Endodermal cell (in vitro differentiated cells): ENCODE measurements around the gene STYXL2. TPM values are rescaled to one million over a fixed set of nuclear protein-coding genes. Genes with fewer than 3 reads are reported as not detected.

ENCODE experiments used
- DNase-seq: peaks from one replicate; pipeline ENCODE4 v3.0.0-alpha.2; 2017
- H3K27ac ChIP-seq: 2 replicates; pipeline ENCODE4 v1.5.1; 2013; ENCODE audit warnings: mild to moderate bottlenecking, low read depth, low read length, moderate library complexity
- H3K27me3 ChIP-seq: 2 replicates; pipeline ENCODE4 v1.6.1; 2013; ENCODE audit warnings: mild to moderate bottlenecking, low read length, moderate library complexity; ENCODE audit not compliant: insufficient read depth, control insufficient read depth, poor library complexity, severe bottlenecking
- H3K36me3 ChIP-seq: 2 replicates; pipeline ENCODE4 v1.7.0; 2013; ENCODE audit warnings: mild to moderate bottlenecking, low read length, moderate library complexity; ENCODE audit not compliant: control insufficient read depth, insufficient read depth
- H3K4me1 ChIP-seq: one replicate; pipeline ENCODE4 v1.7.0; 2013; ENCODE audit warnings: low read length; ENCODE audit not compliant: control insufficient read depth, insufficient read depth
- H3K4me3 ChIP-seq: 2 replicates; pipeline ENCODE4 v1.5.1; 2013; ENCODE audit warnings: mild to moderate bottlenecking, low read length, moderate library complexity
- H3K9ac ChIP-seq: 2 replicates; pipeline ENCODE4 v1.6.1; 2013; ENCODE audit warnings: mild to moderate bottlenecking, low read length, moderate library complexity; ENCODE audit not compliant: poor library complexity, severe bottlenecking; ENCODE audit errors: extremely low read depth
- H3K9me3 ChIP-seq: 2 replicates; pipeline ENCODE4 v1.6.1; 2013; ENCODE audit warnings: mild to moderate bottlenecking, low read length, moderate library complexity; ENCODE audit not compliant: control insufficient read depth
- H3K27ac Mint-ChIP-seq: 2 replicates; pipeline ENCODE4 v1.8.0; 2020; ENCODE audit warnings: mixed read lengths
- H3K27me3 Mint-ChIP-seq: 2 replicates; pipeline ENCODE4 v1.8.0; 2021; ENCODE audit warnings: mild to moderate bottlenecking, mixed read lengths; ENCODE audit not compliant: insufficient read depth
- H3K36me3 Mint-ChIP-seq: 2 replicates; pipeline ENCODE4 v1.8.0; 2020; ENCODE audit warnings: low read depth, mixed read lengths
- H3K4me1 Mint-ChIP-seq: 2 replicates; pipeline ENCODE4 v1.8.0; 2020; ENCODE audit warnings: mixed read lengths
- H3K4me3 Mint-ChIP-seq: 2 replicates; pipeline ENCODE4 v1.8.0; 2020; ENCODE audit warnings: mild to moderate bottlenecking, moderate library complexity, mixed read lengths
- H3K9me3 Mint-ChIP-seq: 2 replicates; pipeline ENCODE4 v1.8.0; 2020; ENCODE audit warnings: mild to moderate bottlenecking, mixed read lengths
- CTCF ChIP-seq: fragments of 200-600 bp; sonication (generic); conservative IDR thresholded peaks from 2 replicates; pipeline ENCODE4 v1.5.0; 2021; ENCODE audit warnings: antibody characterized with exemption, mild to moderate bottlenecking
- WGBS, 2 experiments: methylation state at CpG; one replicate each; pipeline versions ENCODE4 v1.1.5 to v1.1.7; 2013; ENCODE audit warnings: missing lambda C conversion rate in 2 of 2, mixed read lengths in 1 of 2; ENCODE audit not compliant: insufficient coverage in 1 of 2, insufficient read length in 1 of 2; 5-methylcytosine and 5-hydroxymethylcytosine counted together
- total RNA-seq, 2 donors: library from RNA; stranded (reverse); fragmentation: NEBNext Ultra II Directional in 1 of 2; extraction: Animal tissue kit (Norgen Biotek cat#: 25700) in 1 of 2; gene quantifications; 2 replicates in 1 of 2; 3 replicates in 1 of 2; pipeline ENCODE4 v1.2.1, GENCODE V29; 2021

Gene STYXL2
- total RNA-seq, 2 donors from 2014 or later, result 0.99 to 5.2 TPM

GRCh38 chr1:167110586-167110985 is 16.7 kb downstream of the STYXL2 start:
- peaks cover 50% of the 10 kb centered on the region for H3K4me1 Mint-ChIP-seq
- WGBS, 2 experiments, result 87 to 100% methylated on average over 3 of the region's 3 CpGs
- no peaks in the 10 kb centered on the region for H3K9me3 Mint-ChIP-seq
- Histone ChIP-seq H3K9ac (no peak overlapping the region), H3K4me3 (no peak overlapping the region), H3K27ac (no peak overlapping the region), H3K9me3 (peaks cover 6% of the 10 kb centered on the region), H3K27me3 (no peaks in the 10 kb centered on the region), H3K36me3 (no peaks in the 10 kb centered on the region), H3K4me1 (peaks cover 10% of the 10 kb centered on the region)
- no peak overlapping the region for H3K27ac Mint-ChIP-seq
- peaks cover 2% of the 10 kb centered on the region for H3K27me3 Mint-ChIP-seq
- no peak for DNase-seq
- H3K4me3 Mint-ChIP-seq, result no peak overlapping the region
- no peaks in the 10 kb centered on the region for H3K36me3 Mint-ChIP-seq
- TF ChIP-seq CTCF, result no peak

DNA sequence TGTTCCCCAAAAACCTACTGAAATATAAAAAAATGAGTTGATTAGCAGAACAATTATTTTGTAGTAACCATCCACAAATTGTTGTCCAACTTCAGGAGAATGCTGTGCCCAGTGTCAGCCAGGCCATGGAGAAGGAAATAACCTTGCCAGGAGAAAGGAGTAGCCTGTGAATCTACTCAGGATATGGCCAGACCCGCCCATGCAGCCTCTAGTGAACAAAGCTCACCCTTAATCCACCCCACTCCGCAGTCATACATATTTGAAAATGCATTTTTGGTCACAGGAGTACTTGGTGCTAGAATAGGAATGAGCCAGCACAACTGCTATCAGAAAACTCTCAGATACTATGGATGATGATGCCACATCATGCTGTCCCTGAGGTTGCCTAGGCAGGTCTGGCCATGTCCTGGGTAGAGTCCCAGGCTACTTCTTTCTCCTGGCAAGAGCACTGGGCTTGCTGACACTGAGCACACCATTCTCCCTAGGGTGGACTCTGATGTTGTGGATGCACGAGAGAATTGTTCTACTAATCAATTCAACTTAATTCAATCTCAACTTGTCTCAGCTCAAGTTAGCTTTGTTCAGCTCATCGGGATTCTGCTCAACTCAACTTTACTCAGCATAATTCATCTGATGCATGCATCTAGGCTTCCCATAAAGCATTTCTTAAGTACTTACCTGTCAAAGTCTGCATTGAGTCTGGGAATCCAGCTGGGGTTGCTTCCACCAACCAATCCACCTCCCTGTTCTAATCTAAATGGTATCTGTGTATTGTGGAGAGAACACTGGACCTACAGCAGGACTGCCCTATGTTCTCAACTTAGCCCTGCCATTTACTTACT is 18.2 kb downstream of the STYXL2 start:
- peaks cover 2% of the 10 kb centered on the region for H3K27me3 Mint-ChIP-seq
- no peak overlapping the region for H3K27ac Mint-ChIP-seq
- Histone ChIP-seq H3K9ac (no peak overlapping the region), H3K4me1 (peaks cover 7% of the 10 kb centered on the region), H3K4me3 (no peak overlapping the region), H3K36me3 (no peaks in the 10 kb centered on the region), H3K27ac (no peak overlapping the region), H3K9me3 (peaks cover 6% of the 10 kb centered on the region), H3K27me3 (no peaks in the 10 kb centered on the region)
- peaks cover 41% of the 10 kb centered on the region for H3K4me1 Mint-ChIP-seq
- 92 to 100% methylated on average over 1 to 4 of the region's 4 CpGs for WGBS, 2 experiments
- no peak for TF ChIP-seq CTCF
- H3K4me3 Mint-ChIP-seq, result no peak overlapping the region
- no peaks in the 10 kb centered on the region for H3K36me3 Mint-ChIP-seq
- DNase-seq, result no peak
- H3K9me3 Mint-ChIP-seq, result no peaks in the 10 kb centered on the region

DNA sequence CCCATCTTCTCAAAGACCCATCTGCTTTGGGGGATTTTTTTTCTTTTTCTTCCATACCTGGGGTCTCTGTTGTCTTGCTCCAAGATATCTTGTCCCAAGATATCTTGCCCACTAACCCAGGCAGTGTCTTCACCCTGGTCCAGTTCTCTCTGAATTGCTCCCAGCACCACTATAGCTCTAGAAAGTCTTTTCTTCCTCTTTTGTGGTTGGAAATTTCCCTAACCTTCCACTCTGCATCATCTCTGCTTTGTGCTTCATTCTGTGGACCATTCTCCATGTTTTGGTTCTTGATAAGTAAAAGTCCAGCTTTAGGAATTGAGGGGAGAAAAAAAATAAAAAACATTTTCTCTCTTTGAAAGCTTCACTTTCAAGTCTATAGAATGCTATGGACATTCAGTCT is 20.9 kb downstream of the STYXL2 start:
- Mint-ChIP-seq H3K36me3 (no peaks in the 10 kb centered on the region), H3K9me3 (no peaks in the 10 kb centered on the region), H3K27me3 (peaks cover 2% of the 10 kb centered on the region), H3K27ac (no peak overlapping the region), H3K4me3 (no peak overlapping the region), H3K4me1 (peaks cover 36% of the 10 kb centered on the region)
- H3K9me3 ChIP-seq, result peaks cover 6% of the 10 kb centered on the region
- H3K9ac ChIP-seq, result no peak overlapping the region
- TF ChIP-seq CTCF, result no peak
- H3K36me3 ChIP-seq, result no peaks in the 10 kb centered on the region
- no peak overlapping the region for H3K27ac ChIP-seq
- H3K4me1 ChIP-seq, result peaks cover 16% of the 10 kb centered on the region
- no peaks in the 10 kb centered on the region for H3K27me3 ChIP-seq
- no peak overlapping the region for H3K4me3 ChIP-seq
- DNase-seq, result no peak
